ENCODE measurements around the gene PGPEP1. TPM values are rescaled to one million over a fixed set of nuclear protein-coding genes. Genes with fewer than 3 reads are reported as not detected.

Gene PGPEP1
- polyA plus RNA-seq, 1 of the 3 experiments (the other 2 are of a cell fraction), result 13.8 TPM

DNA sequence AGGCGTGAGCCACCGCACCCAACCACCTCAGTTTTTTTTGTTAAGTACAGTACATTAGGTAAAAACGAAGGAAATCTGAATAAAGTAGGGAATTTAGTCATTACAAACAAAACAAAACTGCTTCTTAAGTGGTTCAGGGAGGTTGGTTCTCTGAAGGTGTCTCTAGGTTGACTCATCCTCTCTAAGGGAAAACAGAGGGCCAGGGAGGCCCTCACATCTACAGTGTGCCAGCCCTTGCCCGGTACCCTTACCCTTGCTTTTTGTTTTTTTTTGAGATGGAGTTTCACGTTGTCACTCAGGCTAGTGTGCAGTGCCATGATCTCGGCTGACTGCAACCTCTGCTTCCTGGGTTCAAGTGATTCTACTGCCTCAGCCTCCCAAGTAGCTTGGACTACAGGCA lies 41.8 kb upstream of the PGPEP1 start:
- H2AFZ ChIP-seq (ENCODE audit: low read depth), result no peak overlapping the region

DNA sequence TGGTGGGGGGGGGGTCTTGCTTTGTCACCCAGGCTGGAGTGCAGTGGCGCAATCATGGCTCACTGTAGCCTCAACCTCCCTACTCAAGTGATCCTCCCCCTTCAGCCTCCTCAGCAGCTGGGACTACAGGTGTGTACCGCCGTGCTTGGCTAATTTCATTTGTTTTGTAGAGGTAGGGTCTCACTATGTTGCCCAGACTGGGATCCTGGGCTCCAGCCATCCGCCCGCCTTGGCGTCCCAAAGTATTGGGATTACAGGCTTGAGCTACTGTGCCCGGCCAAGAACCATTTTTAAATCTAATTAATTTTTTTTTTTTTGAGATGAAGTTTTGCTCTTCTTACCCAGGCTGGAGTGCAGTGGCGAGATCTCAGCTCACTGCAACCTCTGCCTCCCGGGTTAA lies 40.7 kb upstream of the PGPEP1 start:
- H4K20me1 ChIP-seq (ENCODE audit: insufficient read depth), result no peaks in the 10 kb centered on the region
- peaks cover 36% of the 10 kb centered on the region for H3F3A ChIP-seq (replicated peaks; ENCODE audit: insufficient read depth)
- 97% methylated on average over 7 of the region's 9 CpGs for WGBS (ENCODE audit: low lambda C conversion rate)
- H3K4me3 ChIP-seq (ENCODE audit: low read depth in 2 of 2, low read length in 1 of 2), result no peak overlapping the region
- peaks cover 16 to 22% of the 10 kb centered on the region in 2 experiments; a peak in 3 of 4 replicates for H3K4me1 ChIP-seq (ENCODE audit: control insufficient read depth in 1 of 2, insufficient read depth in 2 of 2, low read depth in 1 of 2, low read length in 1 of 2)
- no peaks in the 10 kb centered on the region for H3K79me2 ChIP-seq (ENCODE audit: insufficient read depth)
- no peak overlapping the region for H3K4me2 ChIP-seq
- H3K27ac ChIP-seq (ENCODE audit: low read depth in 2 of 2, low read length in 1 of 2), result no peak overlapping the region
- no peaks in the 10 kb centered on the region for H3K9me2 ChIP-seq
- POLR2A ChIA-PET, result interaction anchor here (0.6 kb wide), 1 partner anchor 18 kb away, joined by 3 read pairs; no protein-coding TSS in a partner anchor
- H3K27me3 ChIP-seq (ENCODE audit: insufficient read depth), result no peaks in the 10 kb centered on the region
- H3K36me3 ChIP-seq (replicated peaks in 1 of 2; ENCODE audit: control insufficient read depth in 1 of 2, insufficient read depth in 2 of 2, low read length in 1 of 2), result no peaks in the 10 kb centered on the region
- no peak overlapping the region for H2AFZ ChIP-seq (ENCODE audit: low read depth)
- no peaks in the 10 kb centered on the region for H3K9me3 ChIP-seq
- DNase-seq, result no peak
- H3K9ac ChIP-seq, result no peak overlapping the region
- CTCF ChIA-PET, result interaction anchor here (1.7 kb wide), 1 partner anchor 21 kb away, joined by 6 read pairs; no protein-coding TSS in a partner anchor
- TF ChIP-seq, protein P1, sequence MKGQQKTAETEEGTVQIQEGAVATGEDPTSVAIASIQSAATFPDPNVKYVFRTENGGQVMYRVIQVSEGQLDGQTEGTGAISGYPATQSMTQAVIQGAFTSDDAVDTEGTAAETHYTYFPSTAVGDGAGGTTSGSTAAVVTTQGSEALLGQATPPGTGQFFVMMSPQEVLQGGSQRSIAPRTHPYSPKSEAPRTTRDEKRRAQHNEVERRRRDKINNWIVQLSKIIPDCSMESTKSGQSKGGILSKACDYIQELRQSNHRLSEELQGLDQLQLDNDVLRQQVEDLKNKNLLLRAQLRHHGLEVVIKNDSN (IDR thresholded peaks at IDR 0.05; ENCODE audit: borderline replicate concordance, low read depth), result no peak
- no peak for TF ChIP-seq FOXJ3 (CRISPR knock-in tag; IDR thresholded peaks at IDR 0.05)
- no peak for TF ChIP-seq GATA2 (CRISPR knock-in tag; IDR thresholded peaks at IDR 0.05)
- TF ChIP-seq, protein P2, sequence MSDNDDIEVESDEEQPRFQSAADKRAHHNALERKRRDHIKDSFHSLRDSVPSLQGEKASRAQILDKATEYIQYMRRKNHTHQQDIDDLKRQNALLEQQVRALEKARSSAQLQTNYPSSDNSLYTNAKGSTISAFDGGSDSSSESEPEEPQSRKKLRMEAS (IDR thresholded peaks at IDR 0.05; ENCODE audit: low read depth), result no peak
- no peak for TF ChIP-seq RFX5 (IDR thresholded peaks at IDR 0.05; ENCODE audit: low read length)
- TF ChIP-seq EZH2phosphoT487 (IDR thresholded peaks at IDR 0.05; ENCODE audit: borderline replicate concordance, low read depth), result no peak
- TF ChIP-seq, protein P3, sequence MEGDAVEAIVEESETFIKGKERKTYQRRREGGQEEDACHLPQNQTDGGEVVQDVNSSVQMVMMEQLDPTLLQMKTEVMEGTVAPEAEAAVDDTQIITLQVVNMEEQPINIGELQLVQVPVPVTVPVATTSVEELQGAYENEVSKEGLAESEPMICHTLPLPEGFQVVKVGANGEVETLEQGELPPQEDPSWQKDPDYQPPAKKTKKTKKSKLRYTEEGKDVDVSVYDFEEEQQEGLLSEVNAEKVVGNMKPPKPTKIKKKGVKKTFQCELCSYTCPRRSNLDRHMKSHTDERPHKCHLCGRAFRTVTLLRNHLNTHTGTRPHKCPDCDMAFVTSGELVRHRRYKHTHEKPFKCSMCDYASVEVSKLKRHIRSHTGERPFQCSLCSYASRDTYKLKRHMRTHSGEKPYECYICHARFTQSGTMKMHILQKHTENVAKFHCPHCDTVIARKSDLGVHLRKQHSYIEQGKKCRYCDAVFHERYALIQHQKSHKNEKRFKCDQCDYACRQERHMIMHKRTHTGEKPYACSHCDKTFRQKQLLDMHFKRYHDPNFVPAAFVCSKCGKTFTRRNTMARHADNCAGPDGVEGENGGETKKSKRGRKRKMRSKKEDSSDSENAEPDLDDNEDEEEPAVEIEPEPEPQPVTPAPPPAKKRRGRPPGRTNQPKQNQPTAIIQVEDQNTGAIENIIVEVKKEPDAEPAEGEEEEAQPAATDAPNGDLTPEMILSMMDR (IDR thresholded peaks at IDR 0.05), result no peak
- TF ChIP-seq RCOR1 (IDR thresholded peaks at IDR 0.05; ENCODE audit: low read length), result no peak
- TF ChIP-seq, protein P4, sequence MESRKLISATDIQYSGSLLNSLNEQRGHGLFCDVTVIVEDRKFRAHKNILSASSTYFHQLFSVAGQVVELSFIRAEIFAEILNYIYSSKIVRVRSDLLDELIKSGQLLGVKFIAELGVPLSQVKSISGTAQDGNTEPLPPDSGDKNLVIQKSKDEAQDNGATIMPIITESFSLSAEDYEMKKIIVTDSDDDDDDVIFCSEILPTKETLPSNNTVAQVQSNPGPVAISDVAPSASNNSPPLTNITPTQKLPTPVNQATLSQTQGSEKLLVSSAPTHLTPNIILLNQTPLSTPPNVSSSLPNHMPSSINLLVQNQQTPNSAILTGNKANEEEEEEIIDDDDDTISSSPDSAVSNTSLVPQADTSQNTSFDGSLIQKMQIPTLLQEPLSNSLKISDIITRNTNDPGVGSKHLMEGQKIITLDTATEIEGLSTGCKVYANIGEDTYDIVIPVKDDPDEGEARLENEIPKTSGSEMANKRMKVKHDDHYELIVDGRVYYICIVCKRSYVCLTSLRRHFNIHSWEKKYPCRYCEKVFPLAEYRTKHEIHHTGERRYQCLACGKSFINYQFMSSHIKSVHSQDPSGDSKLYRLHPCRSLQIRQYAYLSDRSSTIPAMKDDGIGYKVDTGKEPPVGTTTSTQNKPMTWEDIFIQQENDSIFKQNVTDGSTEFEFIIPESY (IDR thresholded peaks at IDR 0.05; ENCODE audit: borderline replicate concordance, low read depth), result no peak
- TF ChIP-seq YY1 (IDR thresholded peaks at IDR 0.05; ENCODE audit: low read depth), result no peak
- TF ChIP-seq, protein P5, sequence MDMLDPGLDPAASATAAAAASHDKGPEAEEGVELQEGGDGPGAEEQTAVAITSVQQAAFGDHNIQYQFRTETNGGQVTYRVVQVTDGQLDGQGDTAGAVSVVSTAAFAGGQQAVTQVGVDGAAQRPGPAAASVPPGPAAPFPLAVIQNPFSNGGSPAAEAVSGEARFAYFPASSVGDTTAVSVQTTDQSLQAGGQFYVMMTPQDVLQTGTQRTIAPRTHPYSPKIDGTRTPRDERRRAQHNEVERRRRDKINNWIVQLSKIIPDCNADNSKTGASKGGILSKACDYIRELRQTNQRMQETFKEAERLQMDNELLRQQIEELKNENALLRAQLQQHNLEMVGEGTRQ (IDR thresholded peaks at IDR 0.05; ENCODE audit: borderline replicate concordance, low read depth, low read length), result no peak
- no peak for TF ChIP-seq CHD2 (IDR thresholded peaks at IDR 0.05; ENCODE audit: low read length, partially characterized antibody)

More for the DNA sequence above, 41.8 kb upstream of the PGPEP1 start:
- POLR2A ChIA-PET, result no interaction called here
- no peak overlapping the region for H3K4me3 ChIP-seq (ENCODE audit: low read depth in 2 of 2, low read length in 1 of 2)
- TF ChIP-seq YY1 (IDR thresholded peaks at IDR 0.05; ENCODE audit: low read depth) (no peak), FOXM1 (IDR thresholded peaks at IDR 0.05; ENCODE audit: low read depth) (no peak), TAF1 (IDR thresholded peaks at IDR 0.05; ENCODE audit: borderline replicate concordance, low read depth, low read length) (no peak), GATA2 (CRISPR knock-in tag; IDR thresholded peaks at IDR 0.05) (no peak), MEF2A (IDR thresholded peaks at IDR 0.05; ENCODE audit: borderline replicate concordance, low read depth) (no peak)
- TF ChIP-seq, protein P4 (IDR thresholded peaks at IDR 0.05; ENCODE audit: borderline replicate concordance, low read depth), result no peak
- DNase-seq, result no peak
- peaks cover 31% of the 10 kb centered on the region for H3F3A ChIP-seq (replicated peaks; ENCODE audit: insufficient read depth)
- no peaks in the 10 kb centered on the region for H4K20me1 ChIP-seq (ENCODE audit: insufficient read depth)
- H3K9me3 ChIP-seq, result no peaks in the 10 kb centered on the region
- peaks cover 14 to 15% of the 10 kb centered on the region in 2 experiments; a peak in 1 of 4 replicates for H3K4me1 ChIP-seq (ENCODE audit: control insufficient read depth in 1 of 2, insufficient read depth in 2 of 2, low read depth in 1 of 2, low read length in 1 of 2)
- no peaks in the 10 kb centered on the region for H3K36me3 ChIP-seq (replicated peaks in 1 of 2; ENCODE audit: control insufficient read depth in 1 of 2, insufficient read depth in 2 of 2, low read length in 1 of 2)
- no peak overlapping the region for H3K9ac ChIP-seq
- WGBS (ENCODE audit: low lambda C conversion rate), result 71% methylated on average over 6 of the region's 6 CpGs
- H3K4me2 ChIP-seq, result peak overlapping the region; percentile 24; the same call in 1 of the 2 replicates
- H3K9me2 ChIP-seq, result no peaks in the 10 kb centered on the region
- H3K27me3 ChIP-seq (ENCODE audit: insufficient read depth), result no peaks in the 10 kb centered on the region
- CTCF ChIA-PET, result no interaction called here
- H3K27ac ChIP-seq (ENCODE audit: low read depth in 2 of 2, low read length in 1 of 2), result peak overlapping the region in 1 of 2 experiments; percentile 31; a peak in 1 of 4 replicates
- H3K79me2 ChIP-seq (ENCODE audit: insufficient read depth), result no peaks in the 10 kb centered on the region

Data from SK-N-SH (cell line).